Renal cortical epithelial cell (primary cell): ENCODE measurements around the gene DNHD1. TPM values are rescaled to one million over a fixed set of nuclear protein-coding genes. Genes with fewer than 3 reads are reported as not detected.
A peak's percentile ranks its signal among the peaks of the same experiment; 100 is the strongest.

Source experiments
- DNase-seq: peaks from one replicate; pipeline ENCODE4 v3.0.0-alpha.2; 2011; ENCODE audit warnings: low read depth
- total RNA-seq: library from RNA; depleted of rRNA; stranded (reverse); fragments of >200 nt; gene quantifications from 2 replicates; pipeline ENCODE4 v1.2.3, GENCODE V29; 2014

DNHD1 gene
- total RNA-seq, 1 donor from 2014 or later: 2.5 TPM

GRCh38 chr11:6530848-6531247 lies 33.8 kb downstream of the DNHD1 start:
- no peak for DNase-seq

- peak; percentile 50 for DNase-seq
These were observed 34.2 kb downstream of the DNHD1 start for GRCh38 chr11:6531267-6531752.

DNA sequence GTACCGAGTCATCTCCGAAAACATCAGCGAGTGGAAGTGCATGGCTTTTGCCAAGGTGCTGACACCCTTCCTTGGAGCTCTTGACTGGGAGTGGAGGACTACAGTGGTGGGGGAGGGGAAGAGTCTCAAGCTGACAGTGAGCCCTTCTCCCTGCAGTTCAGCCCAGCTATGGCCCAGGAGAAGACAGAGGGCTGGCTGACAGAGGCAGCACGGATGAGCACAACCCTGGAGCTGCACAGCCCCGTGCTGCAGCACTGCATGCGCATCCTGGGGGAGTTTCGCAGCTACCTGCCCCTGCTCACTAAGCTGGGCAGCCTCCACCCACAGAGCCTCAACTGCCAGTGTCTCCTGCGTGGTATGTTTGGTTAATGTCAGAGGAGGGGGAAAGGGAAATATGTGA lies 41.4 kb downstream of the DNHD1 start:
- no peak for DNase-seq

GRCh38 chr11:6538945-6539344 lies 41.9 kb downstream of the DNHD1 start:
- no peak for DNase-seq

DNA sequence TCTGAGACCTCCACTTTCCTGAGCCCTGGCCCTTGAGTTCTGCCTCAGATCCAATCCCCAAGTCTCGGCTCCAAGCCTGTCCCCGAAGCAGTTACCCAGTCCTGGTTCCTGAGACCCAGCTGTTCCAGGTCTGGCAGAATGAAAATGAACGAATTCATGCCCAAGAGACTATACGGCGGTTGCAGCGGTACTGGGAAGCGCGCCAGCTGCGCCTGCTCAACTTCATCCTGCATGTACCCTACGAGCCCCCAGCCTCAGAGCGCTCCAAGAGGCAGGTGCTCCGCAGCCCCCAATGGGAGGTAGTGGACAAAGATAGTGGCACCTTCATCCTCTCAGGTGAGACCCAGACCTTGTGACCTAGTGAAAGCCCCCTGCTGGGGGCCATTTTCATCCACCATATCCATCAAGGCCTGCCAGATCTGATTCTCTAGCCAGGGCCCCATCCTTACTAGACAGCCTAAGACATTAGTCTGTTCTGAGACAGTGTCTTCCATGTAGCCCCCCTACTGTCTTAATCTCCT lies 42.7 kb downstream of the DNHD1 start:
- no peak for DNase-seq

GRCh38 chr11:6541356-6541755 lies 44.3 kb downstream of the DNHD1 start:
- DNase-seq: no peak

DNA sequence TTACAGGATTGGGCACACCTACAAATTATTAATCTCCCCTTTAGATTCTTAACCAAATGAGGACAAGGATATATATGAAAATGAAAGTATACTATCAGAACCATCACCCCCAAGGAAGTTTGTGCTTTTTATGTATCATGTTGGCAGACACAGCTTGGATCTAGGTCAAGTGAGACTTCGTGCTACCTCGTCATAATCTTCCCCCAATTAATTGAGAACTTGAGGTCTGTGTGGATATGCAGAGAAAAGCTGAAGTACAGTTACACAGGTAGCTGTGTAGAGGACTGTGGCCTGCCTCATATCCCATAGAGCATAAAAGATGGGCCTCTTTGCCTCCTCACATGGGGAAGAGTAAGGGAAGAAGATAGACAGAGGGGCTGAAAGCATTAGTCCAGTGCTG lies 45.6 kb downstream of the DNHD1 start:
- no peak for DNase-seq

DNA sequence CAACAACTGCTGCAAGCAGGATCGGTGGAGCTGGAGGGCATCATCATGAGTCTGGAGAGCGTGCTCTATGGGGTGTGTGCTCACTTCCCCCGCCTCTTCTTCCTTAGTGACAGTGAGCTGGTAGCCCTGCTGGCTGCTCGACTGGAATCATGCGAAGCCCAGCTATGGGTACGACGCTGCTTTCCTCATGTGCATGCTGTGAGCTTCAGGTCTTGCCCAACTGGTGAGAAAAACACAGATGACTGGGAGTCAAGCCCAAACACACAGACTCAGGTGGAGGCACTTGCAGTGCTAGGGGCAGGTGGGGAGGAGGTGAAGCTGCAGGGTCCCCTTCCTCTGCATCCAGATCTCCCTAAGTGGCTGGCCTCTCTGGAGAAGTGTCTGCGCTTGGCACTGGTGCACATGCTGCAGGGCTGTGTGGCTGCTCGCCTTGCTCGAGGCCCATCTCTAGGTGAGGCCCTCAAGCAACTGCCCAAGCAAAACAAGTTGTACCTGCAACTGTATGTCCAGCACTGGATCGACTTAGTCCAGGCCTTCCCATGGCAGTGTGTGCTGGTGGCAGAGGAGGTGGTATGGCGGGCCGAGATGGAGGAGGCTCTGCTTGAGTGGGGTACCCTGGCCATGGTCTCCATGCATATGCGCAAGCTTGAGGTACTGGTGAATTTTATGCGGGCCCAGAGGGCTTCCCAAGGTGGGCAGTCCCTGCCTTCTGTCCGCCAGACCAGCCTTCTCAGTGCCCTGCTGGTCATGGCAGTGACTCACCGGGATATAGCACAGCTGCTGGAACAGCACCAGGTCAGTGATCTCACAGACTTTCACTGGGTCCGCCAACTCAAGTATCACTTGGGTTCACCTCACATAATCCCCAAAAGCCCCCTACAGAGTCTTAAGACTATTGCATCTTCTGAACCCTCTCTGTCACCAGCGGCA lies 48.1 kb downstream of the DNHD1 start:
- no peak for DNase-seq

DNA sequence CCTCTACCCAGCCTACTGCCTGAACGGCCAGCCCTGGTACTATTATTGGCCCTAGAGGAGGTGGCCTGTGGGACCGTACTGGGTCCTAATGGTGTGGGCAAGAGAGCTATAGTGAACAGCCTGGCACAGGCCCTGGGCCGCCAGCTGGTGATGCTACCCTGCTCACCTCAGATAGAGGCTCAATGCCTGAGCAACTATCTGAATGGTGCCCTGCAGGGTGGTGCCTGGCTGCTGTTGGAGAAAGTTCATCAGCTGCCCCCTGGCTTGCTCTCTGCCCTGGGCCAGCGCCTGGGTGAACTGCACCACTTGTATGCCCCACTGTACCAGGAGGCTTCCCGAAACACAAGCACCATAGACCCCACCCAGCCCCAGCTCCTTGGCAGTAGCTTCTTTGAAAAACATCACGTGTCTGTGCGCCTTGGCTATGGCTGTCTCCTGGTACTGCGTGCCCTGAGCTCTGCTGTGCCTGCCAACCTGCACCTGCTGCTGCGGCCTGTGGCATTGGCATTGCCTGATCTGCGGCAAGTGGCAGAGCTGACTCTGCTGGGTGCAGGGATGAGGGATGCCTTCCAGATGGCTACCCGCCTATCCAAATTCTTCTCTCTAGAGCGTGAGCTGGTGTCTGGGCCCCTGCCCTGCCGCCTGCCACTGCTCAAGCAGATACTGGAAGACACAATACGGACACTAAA lies 49.0 kb downstream of the DNHD1 start:
- no peak for DNase-seq

- no peak for DNase-seq
These were observed 49.7 kb downstream of the DNHD1 start for GRCh38 chr11:6546735-6547134.

- no peak for DNase-seq
These were observed 50.1 kb downstream of the DNHD1 start for GRCh38 chr11:6547177-6547576.

- no peak for DNase-seq
These were observed 51.0 kb downstream of the DNHD1 start for GRCh38 chr11:6548121-6548520.

DNA sequence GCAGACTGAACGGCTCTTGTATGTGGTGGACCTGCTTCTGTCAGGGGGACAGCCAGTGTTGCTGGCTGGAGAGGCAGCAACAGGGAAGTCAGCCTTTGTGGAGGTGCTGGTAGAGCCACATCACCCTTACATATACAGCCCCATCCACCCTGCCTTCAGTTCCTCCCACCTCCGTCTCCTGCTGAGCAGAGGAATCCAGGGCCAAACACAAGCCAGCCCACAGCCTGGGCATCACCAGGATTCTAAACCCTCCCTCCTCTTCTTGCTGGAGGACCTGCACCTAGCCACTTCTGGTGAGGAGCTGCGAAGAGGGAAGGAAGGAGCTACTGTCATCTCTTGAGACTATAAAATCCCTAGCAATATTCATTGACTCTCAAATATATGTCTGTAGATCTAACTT lies 51.6 kb downstream of the DNHD1 start:
- DNase-seq: no peak

DNA sequence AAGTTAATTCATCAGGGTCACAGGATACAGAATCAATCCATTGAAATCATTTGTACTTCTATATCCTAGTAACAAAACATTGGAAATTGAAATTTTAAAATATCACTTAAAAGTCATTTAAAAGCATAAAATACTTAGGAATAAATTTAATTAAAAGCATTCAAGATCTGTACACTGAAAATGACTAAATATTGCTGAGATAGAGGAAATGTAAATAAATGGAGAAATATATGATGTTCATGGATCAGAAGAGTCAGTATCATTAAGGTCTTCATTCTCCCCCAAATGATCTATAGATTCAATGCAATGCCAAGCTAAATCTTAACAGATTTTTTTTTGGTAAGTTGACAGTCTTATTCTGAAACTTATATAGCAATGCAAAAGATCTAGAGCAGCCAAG lies 56.6 kb downstream of the DNHD1 start:
- no peak for DNase-seq

GRCh38 chr11:6554828-6555706 lies 58.0 kb downstream of the DNHD1 start:
- DNase-seq: no peak

DNA sequence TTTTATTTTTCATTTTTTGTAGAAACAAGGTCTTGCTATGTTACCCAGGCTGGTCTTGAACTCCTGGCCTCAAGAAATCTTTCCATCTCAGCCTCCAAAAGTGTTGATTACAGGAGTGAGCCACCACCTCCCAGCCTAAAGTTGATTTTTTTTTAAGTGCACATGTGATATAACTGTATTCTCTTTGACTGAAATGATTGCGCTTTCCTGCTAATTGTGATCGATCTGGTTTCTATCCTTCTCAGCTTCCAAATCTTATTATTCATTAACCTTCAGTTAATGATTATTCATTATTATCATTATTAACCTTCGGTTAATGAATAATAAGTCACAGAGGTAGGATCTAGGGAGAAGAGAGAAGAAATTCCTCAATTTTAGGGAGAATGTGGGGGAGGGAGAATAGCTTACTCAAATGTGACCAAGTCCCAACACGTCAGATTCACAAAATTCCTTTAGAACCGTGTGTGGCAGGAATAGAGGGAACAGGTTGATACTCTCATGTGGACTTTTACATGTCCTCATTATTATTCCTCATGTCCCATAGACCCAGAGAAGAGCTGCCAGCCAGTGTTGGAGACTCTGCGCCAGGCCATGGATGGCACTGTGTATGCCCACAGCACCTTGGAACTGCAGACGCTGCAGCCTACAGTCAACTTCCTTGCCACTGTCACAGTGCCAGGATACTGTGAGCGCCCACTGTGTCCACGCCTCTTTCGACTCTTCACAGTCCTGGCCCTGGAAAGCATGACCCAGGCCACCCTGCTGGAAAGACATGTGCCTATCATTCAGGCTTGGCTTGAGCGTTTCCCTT lies 59.3 kb downstream of the DNHD1 start:
- peak; percentile 57 for DNase-seq

DNA sequence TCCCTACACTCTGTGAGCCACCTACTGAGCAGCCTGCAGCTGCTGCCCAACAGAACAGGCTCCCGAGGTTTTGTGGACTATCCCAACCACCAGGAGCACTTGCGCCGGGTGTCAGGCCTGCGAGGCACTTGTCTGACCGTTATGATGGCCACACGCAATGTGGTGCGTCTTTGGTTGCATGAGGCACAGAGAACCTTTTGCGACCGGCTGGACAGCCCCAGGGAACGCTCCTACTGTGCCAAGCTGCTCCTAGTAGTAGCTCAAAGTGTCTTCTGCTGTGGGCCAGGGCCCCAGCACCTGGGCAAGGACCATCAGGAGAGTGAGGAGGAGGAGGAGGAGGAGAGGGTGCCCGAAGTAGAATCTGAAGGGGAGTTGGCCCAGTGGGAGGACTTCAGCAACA lies 60.0 kb downstream of the DNHD1 start:
- DNase-seq: no peak

- DNase-seq: no peak
These were observed 60.9 kb downstream of the DNHD1 start for GRCh38 chr11:6557761-6558674.

- no peak for DNase-seq
These were observed 62.3 kb downstream of the DNHD1 start for GRCh38 chr11:6559369-6559768.

DNA sequence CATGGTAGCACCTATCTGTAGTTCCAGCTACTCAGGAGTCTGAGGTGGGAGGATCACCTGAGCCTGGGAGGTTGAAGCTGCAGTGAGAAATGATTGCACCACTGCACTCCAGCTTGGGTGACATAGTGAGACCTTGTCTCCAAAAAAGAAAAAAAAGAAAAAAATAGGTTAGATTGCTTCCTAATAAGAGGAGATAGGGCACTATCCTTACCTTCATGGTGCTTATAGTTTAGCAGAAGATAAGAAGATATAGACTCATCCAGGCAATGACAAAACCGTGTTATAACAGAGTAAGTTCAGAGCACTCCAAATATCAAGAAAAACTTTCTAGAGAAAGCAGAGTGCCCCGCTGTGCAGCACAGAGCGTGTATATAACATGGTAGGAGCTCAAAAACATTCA lies 64.2 kb downstream of the DNHD1 start:
- no peak for DNase-seq
